HUES64 (cell line): ENCODE measurements around the gene CEP70.
"Not testable (repeated sequence)": the region's sequence is repeated elsewhere in the genome, so short reads cannot be mapped to it uniquely, and the experiment has no call there.

Experiments
- H3K27ac ChIP-seq: 2 replicates; pipeline ENCODE4 v1.7.0; 2013; ENCODE audit warnings: low read depth, low read length, inconsistent platforms
- H3K27me3 ChIP-seq: 2 replicates; pipeline ENCODE4 v1.6.1; 2013; ENCODE audit warnings: mild to moderate bottlenecking, low read length; ENCODE audit not compliant: insufficient read depth
- H3K36me3 ChIP-seq: 2 replicates; pipeline ENCODE4 v1.6.1; 2013; ENCODE audit warnings: mild to moderate bottlenecking, low read length; ENCODE audit not compliant: insufficient read depth
- H3K4me1 ChIP-seq: 2 replicates; pipeline ENCODE4 v1.6.1; 2013; ENCODE audit warnings: mild to moderate bottlenecking, low read length, moderate library complexity; ENCODE audit not compliant: insufficient read depth
- H3K4me3 ChIP-seq: 2 replicates; pipeline ENCODE4 v1.5.1; 2013; ENCODE audit warnings: mild to moderate bottlenecking, low read length, moderate library complexity
- H3K9ac ChIP-seq: 2 replicates; pipeline ENCODE4 v1.6.1; 2013; ENCODE audit warnings: mild to moderate bottlenecking, low read depth, low read length
- H3K9me3 ChIP-seq: 2 replicates; pipeline ENCODE4 v1.6.1; 2013; ENCODE audit warnings: low read depth, low read length; ENCODE audit not compliant: insufficient read depth
- WGBS: fragments of 150-250, 120-280 bp; methylation state at CpG from one replicate; pipeline ENCODE4 v1.1.7; 2013; ENCODE audit warnings: missing lambda C conversion rate; 5-methylcytosine and 5-hydroxymethylcytosine counted together

Gene CEP70

GRCh38 chr3:138498991-138499390 is 95.1 kb downstream of the CEP70 start:
- peaks cover 9% of the 10 kb centered on the region; the same call in 1 of the 2 replicates for H3K4me1 ChIP-seq

GRCh38 chr3:138497851-138498250 is 96.2 kb downstream of the CEP70 start:
- Histone ChIP-seq H3K9ac (no peak overlapping the region), H3K27ac (no peak overlapping the region), H3K4me1 (peaks cover 9% of the 10 kb centered on the region; the same call in 1 of the 2 replicates), H3K36me3 (peaks cover 13% of the 10 kb centered on the region), H3K4me3 (no peak overlapping the region), H3K27me3 (no peaks in the 10 kb centered on the region), H3K9me3 (no peaks in the 10 kb centered on the region)
- WGBS, result 100% methylated on average over 1 of the region's 1 CpG

More at GRCh38 chr3:138498991-138499390, 95.1 kb downstream of the CEP70 start:
- Histone ChIP-seq H3K27me3 (no peaks in the 10 kb centered on the region), H3K9me3 (no peaks in the 10 kb centered on the region), H3K36me3 (peaks cover 9% of the 10 kb centered on the region), H3K9ac (no peak overlapping the region), H3K4me3 (no peak overlapping the region), H3K27ac (no peak overlapping the region)

GRCh38 chr3:138497021-138497420 is 97.0 kb downstream of the CEP70 start:
- Histone ChIP-seq H3K27me3 (no peaks in the 10 kb centered on the region), H3K4me1 (peaks cover 9% of the 10 kb centered on the region; the same call in 1 of the 2 replicates), H3K4me3 (no peak overlapping the region), H3K27ac (no peak overlapping the region), H3K9me3 (no peaks in the 10 kb centered on the region), H3K9ac (no peak overlapping the region), H3K36me3 (peaks cover 13% of the 10 kb centered on the region)

- H3K9ac ChIP-seq, result no peak overlapping the region
- H3K36me3 ChIP-seq, result peaks cover 13% of the 10 kb centered on the region
- no peaks in the 10 kb centered on the region for H3K9me3 ChIP-seq
- H3K4me1 ChIP-seq, result peaks cover 9% of the 10 kb centered on the region; the same call in 1 of the 2 replicates
- WGBS, result 69% methylated on average over 2 of the region's 2 CpGs
- H3K27ac ChIP-seq, result no peak overlapping the region
- H3K27me3 ChIP-seq, result no peaks in the 10 kb centered on the region
- no peak overlapping the region for H3K4me3 ChIP-seq
Measured at GRCh38 chr3:138496436-138496835, 97.6 kb downstream of the CEP70 start.

GRCh38 chr3:138495638-138496037 is 98.4 kb downstream of the CEP70 start:
- H3K36me3 ChIP-seq, result peaks cover 13% of the 10 kb centered on the region
- H3K27ac ChIP-seq, H3K4me1 ChIP-seq, H3K27me3 ChIP-seq, H3K4me3 ChIP-seq, H3K9ac ChIP-seq, H3K9me3 ChIP-seq: not testable (repeated sequence)
- 96% methylated on average over 3 of the region's 3 CpGs for WGBS

- no peak overlapping the region for H3K9ac ChIP-seq
- peaks cover 10% of the 10 kb centered on the region for H3K36me3 ChIP-seq
- H3K27ac ChIP-seq, result no peak overlapping the region
- no peak overlapping the region for H3K4me3 ChIP-seq
- peaks cover 12% of the 10 kb centered on the region; the same call in 1 of the 2 replicates for H3K9me3 ChIP-seq
- H3K27me3 ChIP-seq, result no peaks in the 10 kb centered on the region
- H3K4me1 ChIP-seq, result peaks cover 9% of the 10 kb centered on the region; the same call in 1 of the 2 replicates
Measured at GRCh38 chr3:138494607-138494929, 99.5 kb downstream of the CEP70 start.

GRCh38 chr3:138493804-138494606 is 100.1 kb downstream of the CEP70 start:
- 90% methylated on average over 3 of the region's 3 CpGs for WGBS

GRCh38 chr3:138492980-138493675 is 100.9 kb downstream of the CEP70 start:
- no peak overlapping the region for H3K27ac ChIP-seq
- no peak overlapping the region for H3K9ac ChIP-seq
- H3K4me3 ChIP-seq, result no peak overlapping the region
- WGBS, result 95% methylated on average over 4 of the region's 4 CpGs
- peaks cover 9% of the 10 kb centered on the region; the same call in 1 of the 2 replicates for H3K4me1 ChIP-seq
- H3K36me3 ChIP-seq, result peaks cover 4% of the 10 kb centered on the region; the same call in 1 of the 2 replicates
- H3K9me3 ChIP-seq, result peaks cover 22% of the 10 kb centered on the region
- no peaks in the 10 kb centered on the region for H3K27me3 ChIP-seq

More at GRCh38 chr3:138493804-138494606, 100.1 kb downstream of the CEP70 start:
- Histone ChIP-seq H3K9me3 (peaks cover 17% of the 10 kb centered on the region), H3K27ac (no peak overlapping the region), H3K4me1 (peaks cover 9% of the 10 kb centered on the region; the same call in 1 of the 2 replicates), H3K36me3 (peaks cover 4% of the 10 kb centered on the region), H3K27me3 (no peaks in the 10 kb centered on the region), H3K9ac (no peak overlapping the region), H3K4me3 (no peak overlapping the region)

DNA sequence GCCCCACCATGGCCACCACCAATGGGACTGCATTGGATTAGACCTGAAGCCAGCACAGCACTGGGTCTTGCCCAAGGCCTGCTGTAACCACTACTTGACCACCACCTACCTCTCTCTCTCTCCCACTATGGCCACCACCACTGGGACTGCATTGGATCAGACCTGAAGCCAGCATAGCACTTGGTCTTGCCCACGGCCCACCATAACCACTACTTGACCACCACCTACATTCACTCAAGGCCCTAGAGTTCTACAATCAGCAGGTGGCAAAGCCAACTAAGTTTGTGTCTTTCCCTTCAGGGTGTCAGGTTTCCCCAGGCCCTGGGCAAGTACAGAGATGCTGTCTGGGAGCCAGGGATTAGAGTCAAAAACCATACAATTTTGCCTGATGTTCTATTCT is 102.1 kb downstream of the CEP70 start:
- Histone ChIP-seq H3K4me1 (peaks cover 9% of the 10 kb centered on the region; the same call in 1 of the 2 replicates), H3K9me3 (peaks cover 33% of the 10 kb centered on the region), H3K27ac (no peak overlapping the region), H3K27me3 (no peaks in the 10 kb centered on the region), H3K4me3 (no peak overlapping the region), H3K9ac (no peak overlapping the region), H3K36me3 (peaks cover 4% of the 10 kb centered on the region; the same call in 1 of the 2 replicates)
- 91% methylated on average over 1 of the region's 1 CpG for WGBS

GRCh38 chr3:138486580-138486979 is 107.5 kb downstream of the CEP70 start:
- H3K9me3 ChIP-seq, result peaks cover 47% of the 10 kb centered on the region
- H3K9ac ChIP-seq, H3K27ac ChIP-seq, H3K4me1 ChIP-seq, H3K4me3 ChIP-seq, H3K27me3 ChIP-seq, H3K36me3 ChIP-seq: not testable (repeated sequence)
- WGBS, result 96% methylated on average over 5 of the region's 6 CpGs

DNA sequence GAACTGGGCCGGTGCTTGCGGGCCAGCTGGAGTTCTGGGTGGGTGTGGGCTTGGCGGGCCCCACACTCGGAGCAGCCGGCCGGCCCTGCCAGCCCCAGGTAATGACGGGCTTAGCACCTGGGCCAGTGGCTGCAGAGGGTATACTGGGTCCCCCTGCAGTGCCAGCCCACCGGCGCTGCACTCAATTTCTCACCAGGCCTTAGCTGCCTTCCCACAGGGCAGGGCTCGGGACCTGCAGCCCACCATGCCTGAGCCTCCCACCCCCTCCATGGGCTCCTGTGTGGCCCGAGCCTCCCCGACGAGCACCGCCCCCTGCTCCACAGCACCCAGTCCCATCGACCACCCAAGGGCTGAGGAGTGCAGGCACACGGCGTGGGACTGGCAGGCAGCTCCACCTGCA is 109.4 kb downstream of the CEP70 start:
- not testable (repeated sequence) for H3K27ac ChIP-seq, H3K4me1 ChIP-seq, H3K27me3 ChIP-seq, H3K36me3 ChIP-seq, H3K4me3 ChIP-seq, H3K9ac ChIP-seq
- peaks cover 37% of the 10 kb centered on the region for H3K9me3 ChIP-seq
- WGBS, result 97% methylated on average over 17 of the region's 17 CpGs
